Hematopoietic multipotent progenitor cell treated with erythropoietin and hydrocortisone succinate and interleukin-3 and kit ligand, for 6 days (in vitro differentiated cells): ENCODE data around the gene TRIM4.
"Not testable (repeated sequence)": the region's sequence is repeated elsewhere in the genome, so short reads cannot be mapped to it uniquely, and the experiment has no call there.

Experiments
- DNase-seq: peaks from one replicate; pipeline ENCODE4 v3.0.0-alpha.2; 2015

The TRIM4 gene, protein sequence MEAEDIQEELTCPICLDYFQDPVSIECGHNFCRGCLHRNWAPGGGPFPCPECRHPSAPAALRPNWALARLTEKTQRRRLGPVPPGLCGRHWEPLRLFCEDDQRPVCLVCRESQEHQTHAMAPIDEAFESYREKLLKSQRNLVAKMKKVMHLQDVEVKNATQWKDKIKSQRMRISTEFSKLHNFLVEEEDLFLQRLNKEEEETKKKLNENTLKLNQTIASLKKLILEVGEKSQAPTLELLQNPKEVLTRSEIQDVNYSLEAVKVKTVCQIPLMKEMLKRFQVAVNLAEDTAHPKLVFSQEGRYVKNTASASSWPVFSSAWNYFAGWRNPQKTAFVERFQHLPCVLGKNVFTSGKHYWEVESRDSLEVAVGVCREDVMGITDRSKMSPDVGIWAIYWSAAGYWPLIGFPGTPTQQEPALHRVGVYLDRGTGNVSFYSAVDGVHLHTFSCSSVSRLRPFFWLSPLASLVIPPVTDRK

DNA sequence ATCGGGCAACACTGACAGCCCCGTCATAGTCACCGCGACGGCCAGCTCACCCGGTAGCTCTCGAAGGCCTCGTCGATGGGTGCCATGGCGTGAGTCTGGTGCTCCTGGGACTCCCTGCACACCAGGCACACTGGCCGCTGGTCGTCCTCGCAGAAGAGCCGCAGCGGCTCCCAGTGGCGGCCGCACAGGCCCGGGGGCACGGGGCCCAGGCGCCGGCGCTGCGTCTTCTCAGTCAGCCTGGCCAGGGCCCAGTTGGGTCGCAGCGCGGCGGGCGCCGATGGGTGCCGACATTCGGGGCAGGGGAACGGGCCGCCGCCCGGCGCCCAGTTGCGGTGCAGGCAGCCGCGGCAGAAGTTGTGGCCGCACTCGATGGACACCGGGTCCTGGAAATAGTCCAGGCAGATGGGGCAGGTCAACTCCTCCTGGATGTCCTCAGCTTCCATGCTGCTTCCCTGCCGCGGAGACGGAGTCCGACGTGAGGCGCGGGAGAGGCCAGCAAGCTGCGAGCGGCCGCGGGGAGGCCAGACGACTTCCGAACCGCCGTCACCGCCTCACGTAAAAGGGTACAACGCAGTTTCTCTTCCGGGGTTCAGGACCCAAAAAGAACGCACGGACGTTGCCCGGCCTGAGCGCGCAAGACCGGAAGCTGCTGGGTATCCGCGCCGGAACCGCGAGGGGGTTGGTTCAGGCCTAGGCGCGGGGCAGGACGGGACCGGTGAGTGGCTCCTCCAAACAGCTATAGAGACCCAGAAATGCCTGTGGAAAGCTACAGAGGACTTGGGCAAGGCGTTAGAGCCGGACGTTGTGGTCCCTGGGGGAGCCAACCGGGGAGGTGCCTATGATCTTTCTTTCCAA is at the start of gene TRIM4:
TSS of gene TRIM4 (minus strand) at position 572 of the 855 bp plus-strand sequence. CDS start at position 443, 129 bp downstream.
- peak; percentile 96 for DNase-seq

DNA sequence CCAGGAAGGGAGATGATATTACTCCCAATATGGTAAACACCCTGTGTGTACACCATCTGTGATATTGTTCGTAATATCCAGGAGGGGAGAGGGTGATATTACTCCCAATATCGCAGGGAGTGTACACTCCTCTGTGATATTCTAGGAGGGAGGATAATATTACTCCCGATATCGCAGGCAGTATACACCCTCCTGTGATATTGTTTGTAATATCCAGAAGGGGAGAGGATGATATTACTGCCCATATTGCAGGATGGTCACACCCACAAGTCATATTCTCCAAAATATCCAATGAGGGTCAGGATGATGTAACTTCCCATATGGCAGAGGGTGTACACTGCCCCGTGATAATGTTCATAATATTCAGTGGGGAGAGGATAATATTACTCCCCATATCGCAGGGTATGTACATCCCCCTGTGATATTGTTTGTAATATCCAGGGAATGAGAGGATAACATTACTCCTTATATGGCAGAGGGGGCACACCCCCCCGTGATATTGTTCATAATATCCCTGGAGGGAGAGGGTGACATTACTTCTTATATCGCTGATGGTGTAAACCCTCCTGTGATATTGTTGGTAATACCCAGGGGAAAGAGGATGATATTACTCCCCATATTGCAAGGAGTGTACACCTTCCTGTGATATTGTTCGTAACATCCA is 39.4 kb upstream of the TRIM4 start:
- DNase-seq: no peak

DNA sequence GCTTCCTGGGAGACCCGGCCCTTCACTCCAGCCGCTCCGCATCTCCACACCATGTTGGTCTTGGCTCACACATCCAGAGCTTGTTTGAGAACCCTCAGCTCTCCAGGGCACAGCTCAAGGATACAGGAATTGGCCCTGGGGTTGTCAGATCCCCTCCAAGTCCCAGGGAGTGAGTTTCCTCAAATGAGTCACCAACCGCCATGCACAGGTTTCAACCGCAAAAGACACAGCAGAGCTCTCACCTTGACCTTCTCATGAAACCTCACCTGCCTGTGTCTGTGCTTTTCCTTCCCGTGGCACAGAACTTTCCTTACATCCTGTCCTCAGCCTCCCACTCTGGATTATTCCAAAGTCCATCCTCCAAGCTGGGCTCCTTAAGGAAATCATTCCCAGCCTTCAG is 35.9 kb upstream of the TRIM4 start:
- no peak for DNase-seq

DNA sequence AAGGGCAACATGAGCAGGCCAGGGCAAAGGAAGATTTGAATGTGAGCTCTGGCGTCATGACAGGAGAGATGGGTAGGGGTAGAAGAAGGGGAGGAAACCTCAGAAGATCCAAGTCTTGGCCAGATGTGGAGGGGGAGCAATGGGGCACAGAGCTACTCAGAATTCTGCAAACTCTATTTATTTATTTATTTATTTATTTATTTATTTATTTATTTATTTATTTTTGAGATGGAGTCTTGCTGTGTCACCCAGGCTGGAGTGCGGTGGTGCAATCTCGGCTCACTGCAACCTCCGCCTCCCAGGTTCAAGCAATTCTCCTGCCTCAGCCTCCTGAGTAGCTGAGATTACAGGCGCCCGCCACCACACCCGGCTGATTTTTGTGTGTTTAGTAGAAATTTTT is 35.3 kb upstream of the TRIM4 start:
- not testable (repeated sequence) for DNase-seq

DNA sequence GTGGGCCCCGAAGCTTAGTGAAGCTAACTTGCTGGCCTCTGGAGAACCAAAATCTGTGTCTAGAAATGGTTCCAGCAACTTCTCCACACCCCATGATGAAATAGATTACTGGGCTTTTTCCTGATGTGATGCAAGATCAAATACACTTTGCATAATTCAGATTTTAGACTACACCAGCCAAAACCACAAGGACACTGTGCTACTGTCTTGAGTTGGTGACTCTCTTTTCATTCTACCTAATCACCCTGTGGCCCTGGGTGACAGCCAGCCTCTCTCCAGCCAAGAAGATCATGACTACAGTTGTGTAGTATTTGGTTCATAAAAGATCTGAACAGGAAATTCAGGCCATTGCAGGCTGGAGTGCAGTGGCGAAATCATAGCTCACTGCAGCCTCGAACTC is 34.3 kb upstream of the TRIM4 start:
- peak; percentile 48 for DNase-seq

DNA sequence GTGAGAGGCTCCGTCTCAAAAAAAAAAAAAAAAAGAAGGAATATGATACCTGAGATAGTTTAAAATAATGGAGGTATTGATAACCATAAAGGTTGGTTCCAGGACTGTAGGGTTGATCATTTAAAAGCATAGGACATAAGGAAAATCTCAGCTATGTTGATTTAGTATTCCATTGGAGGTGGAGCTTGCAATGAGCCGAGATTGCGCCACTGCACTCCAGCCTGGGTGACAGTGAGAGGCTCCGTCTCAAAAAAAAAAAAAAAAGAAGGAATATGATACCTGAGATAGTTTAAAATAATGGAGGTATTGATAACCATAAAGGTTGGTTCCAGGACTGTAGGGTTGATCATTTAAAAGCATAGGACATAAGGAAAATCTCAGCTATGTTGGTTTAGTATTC is 33.3 kb upstream of the TRIM4 start:
- not testable (repeated sequence) for DNase-seq

DNA sequence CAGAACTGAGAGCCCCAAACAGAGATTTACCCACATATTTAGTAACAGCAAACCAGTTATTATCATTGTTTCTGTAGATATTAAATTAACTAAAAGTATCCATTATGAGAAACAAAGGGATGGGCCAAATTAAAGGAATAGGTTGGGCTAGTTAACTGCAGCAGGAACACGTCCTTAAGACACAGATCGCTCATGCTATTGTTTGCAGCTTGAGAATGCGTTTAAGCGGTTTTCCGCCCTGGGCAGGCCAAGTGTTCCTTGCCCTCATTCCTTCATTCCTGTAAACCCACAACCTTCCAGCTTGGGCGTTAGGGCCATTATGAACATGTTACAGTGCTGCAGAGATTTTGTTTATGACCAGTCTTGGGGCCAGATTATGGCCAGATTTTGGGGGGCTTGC is 31.5 kb upstream of the TRIM4 start:
- not testable (repeated sequence) for DNase-seq

DNA sequence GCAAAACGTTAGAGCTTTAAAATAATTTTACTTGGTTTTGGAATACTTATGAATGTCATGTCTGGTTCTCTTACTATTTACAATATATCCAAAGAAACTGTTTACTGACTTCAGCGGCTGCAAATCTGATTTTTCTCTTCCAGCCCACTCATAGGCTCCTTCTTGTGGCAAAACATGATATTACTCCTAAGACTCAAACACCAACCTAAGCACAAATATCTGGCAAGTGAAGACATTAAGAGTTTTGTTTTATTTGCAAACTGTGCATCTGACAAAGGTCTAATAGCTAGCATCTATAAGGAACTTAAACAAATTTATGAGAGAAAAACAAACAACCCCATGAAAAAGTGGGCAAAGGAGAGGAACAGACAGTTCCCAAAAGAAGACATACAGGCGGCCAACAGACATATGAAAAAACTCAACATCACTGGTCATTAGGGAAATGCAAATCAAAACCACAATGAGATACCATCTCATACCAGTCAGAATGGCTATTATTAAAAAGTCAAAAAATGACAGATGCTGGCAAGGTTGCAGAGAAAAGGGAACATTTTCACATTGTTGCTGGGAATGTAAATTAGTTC is 30.4 kb upstream of the TRIM4 start:
- DNase-seq: peak; percentile 44

DNA sequence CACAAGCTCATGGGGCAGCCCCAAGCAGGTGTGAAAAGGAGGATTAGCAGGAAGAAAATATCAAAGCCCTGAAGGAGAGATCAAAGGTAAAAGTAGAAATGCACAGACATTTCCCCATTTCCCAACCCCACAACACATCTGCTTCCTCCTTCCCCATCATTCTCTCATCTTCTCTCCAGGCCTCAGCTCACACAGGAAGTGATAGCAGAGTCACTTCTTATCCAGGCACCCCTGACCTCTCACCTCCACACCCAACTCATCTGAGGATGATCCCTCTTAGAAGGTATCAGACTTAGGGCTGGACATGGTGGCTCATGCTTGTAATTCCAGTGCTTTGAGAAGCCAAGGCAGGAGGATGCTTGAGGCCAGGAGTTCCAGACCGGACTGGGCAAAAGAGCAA is 28.3 kb upstream of the TRIM4 start:
- no peak for DNase-seq

DNA sequence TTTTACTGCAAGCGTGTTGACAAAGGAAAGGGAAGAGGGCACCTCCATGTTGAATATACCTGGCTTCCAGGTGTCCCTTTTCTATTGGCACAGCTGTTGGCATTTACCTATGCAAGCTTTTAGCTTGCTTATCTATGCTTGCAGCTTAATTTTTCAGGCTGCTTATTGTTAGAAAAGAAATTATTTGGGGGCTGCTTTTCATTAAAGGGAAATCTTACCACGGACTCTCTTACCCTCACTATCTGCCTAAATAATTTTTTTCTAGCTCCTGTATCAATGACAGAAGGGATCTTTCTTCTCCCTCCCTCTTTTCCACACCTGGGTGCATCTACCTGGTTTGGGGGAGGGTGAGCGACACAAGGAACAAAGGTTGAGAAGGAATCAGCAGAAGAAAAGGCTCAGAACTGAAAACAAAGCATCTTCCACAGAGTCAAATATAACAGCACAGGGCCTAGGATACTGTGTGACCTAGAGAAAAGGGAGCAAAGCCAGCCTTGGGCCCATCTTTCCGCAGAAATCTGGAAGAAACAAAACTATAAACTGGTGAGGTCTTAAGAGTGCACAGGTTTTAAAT is 25.3 kb upstream of the TRIM4 start:
- no peak for DNase-seq

DNA sequence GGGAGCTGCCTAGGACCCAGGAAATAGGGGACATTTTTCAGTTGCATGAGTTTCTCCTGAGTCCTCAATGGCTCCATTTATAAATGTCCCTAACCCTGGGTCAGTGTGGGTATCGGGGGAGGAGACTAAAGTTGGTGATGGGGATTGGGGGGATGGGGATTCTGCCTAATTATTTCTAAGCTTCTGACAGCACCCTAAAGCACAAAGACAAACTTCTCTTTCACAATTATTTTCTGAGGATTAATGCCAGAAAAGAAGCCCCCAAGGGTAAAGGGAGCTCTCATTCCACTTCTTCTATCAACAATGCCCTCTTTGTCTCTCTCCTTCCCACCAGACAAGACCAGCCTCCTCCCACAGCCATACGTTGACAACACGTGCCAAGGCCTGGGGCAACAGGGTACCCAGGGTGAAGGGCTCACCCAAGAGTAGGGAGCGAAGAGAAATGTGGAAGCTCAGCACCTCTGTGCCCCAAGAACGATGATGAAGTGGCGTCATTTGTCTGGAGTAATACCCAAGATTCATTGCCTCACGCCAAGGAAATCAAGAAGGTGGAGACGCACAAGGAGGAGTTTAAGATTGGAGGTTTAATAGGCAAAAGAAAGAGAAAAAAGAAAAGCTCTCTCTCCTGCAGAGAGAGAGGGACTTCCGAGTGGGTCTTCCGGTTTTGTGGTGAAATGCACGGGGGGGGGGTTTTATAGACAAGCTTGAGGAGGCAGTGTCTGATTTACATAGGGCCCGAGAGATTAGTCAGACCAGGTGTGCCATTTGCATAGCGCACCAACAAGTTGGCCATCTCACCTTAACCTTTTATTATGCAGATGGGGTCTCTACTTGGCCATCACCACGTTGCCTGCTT is 24.5 kb upstream of the TRIM4 start:
- no peak for DNase-seq

DNA sequence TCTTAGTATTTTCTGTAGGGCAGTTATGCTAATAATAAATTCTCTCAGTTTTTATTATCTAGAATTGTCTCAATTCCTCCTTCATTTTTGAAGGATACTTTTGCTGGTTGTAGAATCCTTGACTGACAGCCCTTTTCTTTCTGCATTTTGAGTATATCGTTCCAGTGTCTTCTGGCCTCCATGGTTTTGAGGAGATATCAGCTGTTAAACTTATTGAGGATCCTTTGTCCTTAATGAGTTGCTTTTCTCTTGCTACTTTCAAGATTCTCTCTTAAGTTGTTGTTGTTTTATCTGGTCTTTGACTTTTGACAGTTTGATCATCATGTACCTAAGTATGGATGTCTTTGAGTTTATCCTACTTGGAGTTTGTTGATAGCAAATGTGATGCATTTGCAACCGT is 19.0 kb upstream of the TRIM4 start:
- no peak for DNase-seq

DNA sequence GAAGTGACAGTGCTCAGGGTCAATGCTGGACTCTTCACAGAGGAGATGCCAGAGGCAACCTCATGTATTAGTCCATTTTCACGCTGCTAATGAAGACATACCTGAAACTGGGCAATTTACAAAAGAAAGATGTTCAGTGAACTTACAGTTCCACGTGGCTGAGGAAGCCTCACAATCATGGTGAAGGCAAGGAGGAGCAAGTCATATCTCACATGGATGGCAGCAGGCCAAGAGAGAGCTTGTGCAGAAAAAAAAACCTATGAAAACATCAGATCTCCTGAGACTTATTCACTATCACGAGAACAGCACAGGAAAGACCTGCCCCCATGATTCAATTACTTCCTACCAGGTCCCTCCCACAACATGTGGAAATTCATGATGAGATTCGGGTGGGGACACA is 15.7 kb upstream of the TRIM4 start:
- DNase-seq: peak; percentile 56

DNA sequence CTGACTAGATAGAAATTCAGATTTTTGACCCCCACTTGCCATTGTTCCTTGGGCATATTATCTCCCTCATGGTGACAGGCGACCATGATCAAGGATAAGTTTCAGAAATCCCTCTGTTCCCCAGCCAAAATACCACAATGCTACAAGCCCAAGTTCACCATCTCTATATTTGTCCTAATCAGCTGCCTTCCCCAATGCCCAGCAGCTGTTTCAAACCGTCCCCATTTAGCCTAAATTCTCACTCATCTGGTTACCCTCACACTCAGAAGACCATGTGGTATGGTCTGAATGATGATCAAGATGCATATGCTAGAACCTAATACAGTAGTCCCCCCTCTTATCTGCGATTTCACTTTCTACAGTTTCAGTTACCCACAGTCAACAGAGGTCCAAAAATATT is 11.0 kb upstream of the TRIM4 start:
- DNase-seq: no peak

DNA sequence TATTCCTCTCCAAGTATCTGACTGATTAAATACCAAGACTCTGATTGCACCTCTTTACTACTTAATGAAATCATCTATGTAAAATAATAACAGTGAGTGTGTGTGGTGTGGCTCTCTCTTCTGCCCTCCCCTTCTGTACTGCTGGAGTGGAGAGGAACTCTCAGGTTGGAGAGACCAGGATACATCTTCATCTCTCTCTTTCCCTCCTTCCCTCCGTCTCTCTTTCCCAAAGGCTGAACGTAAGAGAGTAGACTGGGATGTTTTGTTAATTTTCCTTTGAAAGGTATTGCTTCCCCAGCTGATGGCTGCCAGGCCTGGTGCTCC is 10.4 kb upstream of the TRIM4 start:
- no peak for DNase-seq

DNA sequence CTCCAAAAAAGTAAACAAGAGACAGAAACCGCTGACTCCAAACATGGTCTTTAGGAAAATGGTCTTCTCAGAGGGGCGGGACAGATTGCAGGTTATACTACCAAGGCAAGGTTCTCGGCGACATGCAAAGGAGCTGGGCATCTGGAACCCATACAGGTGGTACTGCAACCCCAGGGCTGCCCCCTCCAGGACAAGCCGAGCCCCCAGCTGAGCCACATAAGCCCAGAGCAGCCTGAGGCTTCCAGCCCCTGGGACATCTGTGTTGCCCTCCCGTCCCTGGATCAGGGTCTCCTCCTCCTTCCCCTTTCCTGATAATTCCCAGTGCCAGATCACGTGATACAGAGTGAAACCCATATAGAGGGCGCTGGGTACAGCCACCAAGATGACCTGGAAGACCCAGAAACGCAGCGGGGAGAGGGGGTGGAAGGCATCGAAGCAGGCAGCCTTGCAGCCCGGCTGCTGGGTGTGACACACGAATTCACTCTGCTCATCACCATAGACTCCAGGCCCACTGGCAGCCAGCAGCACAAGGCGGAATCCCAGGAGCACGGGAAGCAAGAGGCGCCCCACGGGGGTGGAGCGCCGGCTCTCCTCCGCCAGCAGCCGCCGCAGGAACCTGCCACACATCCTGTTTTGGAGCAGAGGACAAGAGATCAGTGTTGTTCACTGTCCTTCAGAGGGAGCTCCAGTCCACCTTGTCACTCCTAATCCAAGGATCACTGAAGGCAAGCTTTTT is 9.8 kb upstream of the TRIM4 start, which contains the start of gene GJC3:
TSS of gene GJC3 (minus strand) at position 627 of the 736 bp plus-strand sequence. CDS start at position 627, 0 bp downstream.
- peak; percentile 67 for DNase-seq

DNA sequence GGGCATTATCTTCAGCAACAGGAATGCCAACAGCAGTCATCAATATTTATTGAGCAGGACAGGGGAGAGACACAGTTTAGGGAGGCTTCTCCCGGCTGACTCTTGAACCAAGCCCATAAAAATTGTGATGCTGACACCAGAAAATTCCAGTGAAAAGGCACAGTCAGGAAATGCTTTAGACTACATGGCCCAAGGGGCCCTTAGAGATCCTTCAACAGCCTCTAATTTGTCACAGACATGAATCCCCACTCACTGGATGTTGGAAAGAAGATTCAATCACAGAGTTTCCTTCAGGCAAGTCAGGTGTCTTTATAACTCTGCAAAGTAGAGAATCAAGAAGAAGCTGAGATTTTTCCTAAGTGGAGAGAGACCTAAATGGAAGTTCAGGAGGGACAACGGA is 8.9 kb upstream of the TRIM4 start:
- DNase-seq: no peak

DNA sequence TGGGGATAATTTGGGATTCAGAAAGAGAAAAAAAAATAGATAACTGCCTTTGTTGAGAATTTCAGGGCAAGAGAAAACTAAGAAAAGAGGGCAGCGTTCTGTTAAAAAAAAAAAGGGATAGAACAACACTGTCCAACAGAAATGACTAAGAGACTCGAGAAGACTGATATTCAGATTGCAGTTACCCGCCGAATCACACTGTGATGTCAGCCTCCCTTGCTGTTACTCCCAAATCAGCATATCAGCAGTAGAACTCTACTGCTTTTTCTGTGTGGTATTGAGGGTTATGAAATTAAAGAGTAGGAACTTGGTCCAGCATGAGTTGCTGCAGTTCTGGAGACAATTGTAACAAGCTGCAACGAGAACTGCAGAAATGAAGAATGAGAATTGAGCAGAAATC is 8.2 kb upstream of the TRIM4 start:
- DNase-seq: no peak

DNA sequence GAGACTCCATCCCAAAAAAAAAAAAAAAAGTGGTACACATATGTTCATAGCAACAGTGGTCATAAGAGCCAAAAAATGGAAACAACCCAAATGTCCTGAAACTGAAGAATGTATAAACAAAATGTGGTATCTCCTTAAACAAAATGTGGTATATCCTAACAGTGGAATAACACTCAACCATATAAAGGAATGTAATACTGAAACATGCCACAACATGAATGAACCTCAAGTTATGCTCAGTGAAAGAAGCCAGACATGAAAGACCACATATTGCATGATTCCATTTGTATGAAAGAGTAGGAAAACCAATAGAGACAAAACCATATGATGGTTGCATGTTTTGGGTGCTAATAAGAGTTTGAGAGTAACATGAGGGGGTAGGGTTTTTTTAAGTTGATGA is 7.0 kb upstream of the TRIM4 start:
- DNase-seq: no peak

DNA sequence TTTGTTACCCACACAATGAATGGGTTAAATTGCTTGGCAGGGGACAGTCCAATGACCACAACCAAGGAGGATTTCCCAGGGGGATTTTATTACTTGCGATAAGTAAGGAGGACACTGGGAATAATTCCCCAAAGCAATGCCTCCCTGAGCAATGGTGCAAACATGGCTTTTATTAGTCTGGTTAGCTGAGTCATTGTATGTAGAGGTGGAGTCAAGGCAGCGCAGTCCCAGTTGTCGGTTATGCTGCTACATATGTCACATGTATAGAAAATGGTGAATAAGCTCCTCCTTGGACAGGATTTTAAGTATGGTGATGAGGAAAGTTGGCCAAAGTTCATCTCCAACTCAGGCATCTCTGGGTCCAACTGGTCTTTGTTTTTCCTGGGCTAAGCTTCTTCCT is 3.9 kb upstream of the TRIM4 start:
- no peak for DNase-seq

DNA sequence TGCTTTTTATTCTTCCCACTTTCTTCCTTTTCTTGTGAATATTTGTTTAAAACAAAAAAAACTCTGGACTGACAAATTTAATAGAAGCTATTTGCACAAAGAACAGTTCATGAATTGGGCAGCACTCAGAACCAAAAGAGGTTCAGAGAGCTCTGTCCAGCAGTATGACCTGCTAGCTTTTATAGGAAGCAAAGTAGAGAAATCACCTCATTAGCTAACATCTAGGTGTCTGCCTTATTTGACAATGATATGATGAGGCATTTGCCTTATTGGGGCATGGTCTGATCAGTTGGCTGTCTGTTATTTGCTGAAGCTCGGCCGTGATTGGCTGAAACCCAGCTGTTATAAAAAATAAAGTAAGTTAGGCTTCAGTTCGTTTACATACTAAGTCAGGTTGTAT is 819 bp upstream of the TRIM4 start:
- DNase-seq: peak; percentile 50
